BJ (cell line): Measurements from ENCODE around the gene SLC33A1. TPM values are rescaled to one million over a fixed set of nuclear protein-coding genes. Genes with fewer than 3 reads are reported as not detected.

Source experiments
- CTCF ChIA-PET: fragments of 350-600 bp; formaldehyde crosslinking; extraction: SDS; loops from one replicate; lab custom pipeline; 2021; ENCODE audit warnings: antibody characterized with exemption, inconsistent platforms; lab: Yijun Ruan, JAX
- POLR2A ChIA-PET: fragments of 300-600 bp; sonication (Branson Sonifier 250); formaldehyde crosslinking; extraction: SDS; loops from one replicate; lab custom pipeline; 2021; ENCODE audit warnings: antibody characterized with exemption; lab: Charles Lee
- DNase-seq: peaks from one replicate; pipeline ENCODE4 v3.0.0-alpha.2; 2011; ENCODE audit warnings: low read depth
- H3K27me3 ChIP-seq: 2 replicates; pipeline ENCODE4 v1.6.0; 2011; ENCODE audit warnings: low read length; ENCODE audit not compliant: control insufficient read depth, insufficient read depth
- H3K36me3 ChIP-seq: 2 replicates; pipeline ENCODE4 v1.5.1; 2011; ENCODE audit warnings: low read length; ENCODE audit not compliant: control insufficient read depth, insufficient read depth
- H3K4me3 ChIP-seq: 2 replicates; pipeline ENCODE4 v1.5.1; 2011; ENCODE audit warnings: low read depth, mild to moderate bottlenecking, control low read depth, low read length
- polyA plus RNA-seq: library from polyadenylated mRNA; depleted of rRNA; stranded (reverse); fragments of >200 nt; gene quantifications from 2 replicates; pipeline ENCODE4 v1.2.3, GENCODE V29; 2011
- TF ChIP-seq, protein P1 (sequence below): IDR thresholded peaks from 2 replicates; pipeline ENCODE4 v1.5.1; 2011; ENCODE audit warnings: low read depth, mild to moderate bottlenecking, control low read depth, inconsistent platforms, low read length, moderate library complexity; ENCODE audit not compliant: insufficient read depth

The SLC33A1 gene
- polyA plus RNA-seq, 1 experiment, result 20.6 TPM

DNA sequence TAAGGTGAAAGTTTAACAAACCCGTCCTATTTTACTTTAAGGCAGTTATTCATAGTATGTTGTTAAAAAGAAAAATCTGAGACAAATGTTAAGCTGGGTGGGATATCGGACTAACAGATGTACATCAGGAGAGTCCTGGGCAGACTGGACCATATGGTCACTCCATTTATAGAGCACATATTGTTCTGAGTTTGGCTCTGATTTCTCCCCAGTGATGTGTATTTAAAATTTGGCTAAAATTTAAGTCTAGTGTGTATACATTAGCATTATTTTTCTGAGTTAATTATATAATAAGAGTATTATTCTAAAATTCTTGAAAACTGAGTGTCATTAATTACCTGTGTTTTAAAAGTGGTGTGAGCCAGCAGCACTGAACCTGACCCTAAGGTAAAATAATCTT lies 22.3 kb upstream of the SLC33A1 start:
- POLR2A ChIA-PET, result no interaction called here
- TF ChIP-seq, protein P1, sequence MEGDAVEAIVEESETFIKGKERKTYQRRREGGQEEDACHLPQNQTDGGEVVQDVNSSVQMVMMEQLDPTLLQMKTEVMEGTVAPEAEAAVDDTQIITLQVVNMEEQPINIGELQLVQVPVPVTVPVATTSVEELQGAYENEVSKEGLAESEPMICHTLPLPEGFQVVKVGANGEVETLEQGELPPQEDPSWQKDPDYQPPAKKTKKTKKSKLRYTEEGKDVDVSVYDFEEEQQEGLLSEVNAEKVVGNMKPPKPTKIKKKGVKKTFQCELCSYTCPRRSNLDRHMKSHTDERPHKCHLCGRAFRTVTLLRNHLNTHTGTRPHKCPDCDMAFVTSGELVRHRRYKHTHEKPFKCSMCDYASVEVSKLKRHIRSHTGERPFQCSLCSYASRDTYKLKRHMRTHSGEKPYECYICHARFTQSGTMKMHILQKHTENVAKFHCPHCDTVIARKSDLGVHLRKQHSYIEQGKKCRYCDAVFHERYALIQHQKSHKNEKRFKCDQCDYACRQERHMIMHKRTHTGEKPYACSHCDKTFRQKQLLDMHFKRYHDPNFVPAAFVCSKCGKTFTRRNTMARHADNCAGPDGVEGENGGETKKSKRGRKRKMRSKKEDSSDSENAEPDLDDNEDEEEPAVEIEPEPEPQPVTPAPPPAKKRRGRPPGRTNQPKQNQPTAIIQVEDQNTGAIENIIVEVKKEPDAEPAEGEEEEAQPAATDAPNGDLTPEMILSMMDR, result no peak
- Histone ChIP-seq H3K4me3 (no peak overlapping the region), H3K36me3 (no peaks in the 10 kb centered on the region), H3K27me3 (no peaks in the 10 kb centered on the region)
- DNase-seq, result no peak
- CTCF ChIA-PET, result interaction anchor here (1.0 kb wide), 1 partner anchor 70 kb away, joined by 3 read pairs; the partner anchor contains the start of gene C3orf33

DNA sequence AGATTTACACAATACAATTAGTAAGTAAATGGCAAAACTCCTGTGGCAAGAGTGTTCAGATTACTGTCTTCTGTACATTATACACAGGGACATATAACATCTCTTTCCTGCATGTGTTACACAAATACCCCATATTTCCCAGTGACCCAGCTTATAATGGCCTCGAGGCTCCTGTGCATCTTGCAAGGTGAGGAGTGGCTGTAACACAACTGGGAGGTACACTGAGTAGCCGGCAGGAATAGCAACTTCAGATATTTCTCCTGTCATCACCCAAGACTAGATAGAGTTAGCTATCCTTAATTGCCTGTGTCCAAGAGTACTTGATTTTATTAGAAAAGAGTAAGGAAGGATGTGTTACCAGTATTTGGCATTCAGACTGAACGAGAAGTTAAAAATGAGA lies 21.8 kb upstream of the SLC33A1 start:
- CTCF ChIA-PET, result interaction anchor here (1.0 kb wide), 1 partner anchor 70 kb away, joined by 3 read pairs; the partner anchor contains the start of gene C3orf33

DNA sequence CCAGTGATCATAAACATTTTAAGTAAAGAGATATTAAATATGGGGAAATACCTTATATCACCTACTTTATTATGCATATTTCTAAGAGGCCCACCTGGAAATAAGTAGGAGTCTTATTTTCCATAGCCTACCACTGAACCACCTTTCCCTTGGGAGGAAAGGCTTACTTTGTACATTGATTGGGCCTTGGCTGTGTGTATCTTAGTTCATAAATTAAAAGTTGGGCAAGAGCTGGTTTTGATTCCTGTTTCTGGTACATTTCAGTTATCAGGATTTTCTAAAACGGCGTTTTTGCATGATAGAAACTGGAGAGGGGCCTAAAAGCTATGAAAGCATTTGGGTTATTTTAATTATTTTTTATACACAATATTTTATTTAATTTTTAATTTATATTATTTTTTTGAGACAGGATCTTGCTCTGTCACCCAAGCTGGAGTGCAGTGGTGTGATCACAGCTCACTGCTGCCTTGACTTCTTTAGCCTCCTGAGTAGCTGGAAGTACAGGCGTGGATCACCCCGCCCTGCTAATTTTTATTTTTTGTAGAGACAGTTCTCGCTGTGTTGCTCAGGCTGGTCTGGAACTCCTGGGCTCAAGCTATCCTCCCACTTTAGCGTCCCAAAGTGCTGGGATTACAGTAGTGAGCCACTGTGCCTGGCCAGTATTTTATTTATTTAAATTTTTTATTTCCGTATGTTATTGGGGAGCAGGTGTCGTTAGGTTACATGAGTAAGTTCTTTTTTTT lies 18.8 kb upstream of the SLC33A1 start:
- POLR2A ChIA-PET, result no interaction called here
- no peak overlapping the region for H3K4me3 ChIP-seq
- CTCF ChIA-PET, result no interaction called here

More for the DNA sequence above, 21.8 kb upstream of the SLC33A1 start:
- Histone ChIP-seq H3K36me3 (no peaks in the 10 kb centered on the region), H3K4me3 (no peak overlapping the region), H3K27me3 (no peaks in the 10 kb centered on the region)
- no peak for DNase-seq
- TF ChIP-seq, protein P1, result no peak
- POLR2A ChIA-PET, result no interaction called here

DNA sequence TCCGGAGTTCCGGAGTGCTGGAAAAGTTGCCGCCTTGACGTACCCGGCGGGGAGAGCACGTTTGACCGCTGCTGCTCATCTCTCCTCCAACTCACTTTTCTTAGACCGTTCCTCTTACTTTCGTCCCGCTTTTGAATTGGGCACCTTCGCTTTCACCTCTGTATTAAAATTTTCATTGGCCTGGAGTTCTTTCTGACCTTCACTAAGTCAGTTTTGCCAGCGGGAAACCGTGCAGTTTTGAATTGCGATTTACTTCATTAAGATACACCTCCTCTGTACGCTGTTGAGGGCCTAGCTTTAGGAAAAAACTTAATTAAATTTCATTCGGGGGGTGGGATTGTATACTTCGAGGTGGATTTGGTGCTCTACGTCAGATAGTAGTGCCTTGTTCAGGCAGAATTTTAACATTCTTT lies 17.5 kb upstream of the SLC33A1 start:
- Histone ChIP-seq H3K36me3 (no peaks in the 10 kb centered on the region), H3K27me3 (no peaks in the 10 kb centered on the region), H3K4me3 (peak overlapping the region; percentile 99)
- ChIA-PET CTCF (interaction anchor here (0.7 kb wide), 2 partner anchors 18 to 66 kb away, joined by 3 read pairs; partner anchors contain the start of gene C3orf33), POLR2A (interaction anchor here (0.6 kb wide), 1 partner anchor 619 kb away, joined by 3 read pairs; no protein-coding TSS in a partner anchor)
- DNase-seq, result no peak
- TF ChIP-seq, protein P1, result no peak

More for the DNA sequence above, 18.8 kb upstream of the SLC33A1 start:
- TF ChIP-seq, protein P1, result no peak
- Histone ChIP-seq H3K27me3 (no peaks in the 10 kb centered on the region), H3K36me3 (no peaks in the 10 kb centered on the region)
- DNase-seq, result no peak

DNA sequence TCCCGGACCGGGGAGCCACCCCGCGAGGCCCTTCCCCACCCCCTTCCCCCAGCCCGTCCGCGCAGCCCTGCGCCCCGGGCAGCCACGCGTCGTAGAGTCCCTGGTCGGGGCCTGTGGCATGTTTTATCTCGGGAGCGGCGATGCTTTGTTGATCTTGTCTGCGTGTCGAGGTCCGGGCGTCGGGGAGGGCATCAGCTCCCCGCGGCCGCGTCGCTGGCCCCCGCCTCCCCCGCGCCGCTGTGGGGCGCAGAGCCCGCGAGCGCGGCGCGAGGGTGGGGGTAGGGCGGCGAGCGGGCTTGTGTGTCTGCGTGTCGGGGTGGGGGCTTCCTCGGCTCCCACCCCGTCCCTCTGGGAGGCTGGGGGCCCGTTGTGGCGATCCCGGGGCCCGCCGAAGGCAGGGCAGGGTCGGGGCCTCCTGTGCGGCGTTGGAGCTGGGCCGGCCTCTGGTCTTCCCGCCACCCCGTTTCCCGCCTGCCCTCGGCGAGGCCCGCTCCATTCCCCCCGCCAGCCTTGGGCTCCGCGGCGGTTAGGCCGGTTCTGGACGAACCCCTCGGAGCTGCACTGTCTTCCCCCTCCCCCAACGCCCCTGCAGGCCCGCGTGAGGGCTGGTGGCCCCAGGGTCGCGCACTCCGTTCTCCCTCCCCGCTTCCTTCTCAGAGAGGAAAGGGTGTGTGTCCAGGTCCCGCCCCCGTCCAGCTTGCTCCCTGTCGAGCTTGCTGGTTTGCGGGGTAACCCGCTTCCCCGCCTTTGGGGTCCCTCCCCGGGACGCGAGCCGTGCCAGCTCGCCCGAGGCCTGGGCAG lies 16.9 kb upstream of the SLC33A1 start:
- TF ChIP-seq, protein P1, result no peak
- no peaks in the 10 kb centered on the region for H3K27me3 ChIP-seq
- H3K36me3 ChIP-seq, result no peaks in the 10 kb centered on the region
- ChIA-PET CTCF (interaction anchor here (0.7 kb wide), 1 partner anchor 18 kb away, joined by 3 read pairs; no protein-coding TSS in a partner anchor), POLR2A (interaction anchor here (0.6 kb wide), 1 partner anchor 620 kb away, joined by 3 read pairs; no protein-coding TSS in a partner anchor)
- no peak for DNase-seq
- peak overlapping the region; percentile 99 for H3K4me3 ChIP-seq
